HG02571 (cell line): Measurements from ENCODE around the gene CACNA1C.
"Not testable (repeated sequence)": the region's sequence is repeated elsewhere in the genome, so short reads cannot be mapped to it uniquely, and the experiment has no call there.

Source experiments
- ATAC-seq: cut with Tn5 transposase; IDR thresholded peaks from one replicate; pipeline ENCODE4 v1.9.1; 2021; ENCODE audit warnings: mild to moderate bottlenecking, moderate library complexity; ENCODE audit not compliant: unreplicated experiment

The CACNA1C gene

GRCh38 chr12:2110127-2110526 lies 57.3 kb downstream of the CACNA1C start:
- no peak for ATAC-seq

DNA sequence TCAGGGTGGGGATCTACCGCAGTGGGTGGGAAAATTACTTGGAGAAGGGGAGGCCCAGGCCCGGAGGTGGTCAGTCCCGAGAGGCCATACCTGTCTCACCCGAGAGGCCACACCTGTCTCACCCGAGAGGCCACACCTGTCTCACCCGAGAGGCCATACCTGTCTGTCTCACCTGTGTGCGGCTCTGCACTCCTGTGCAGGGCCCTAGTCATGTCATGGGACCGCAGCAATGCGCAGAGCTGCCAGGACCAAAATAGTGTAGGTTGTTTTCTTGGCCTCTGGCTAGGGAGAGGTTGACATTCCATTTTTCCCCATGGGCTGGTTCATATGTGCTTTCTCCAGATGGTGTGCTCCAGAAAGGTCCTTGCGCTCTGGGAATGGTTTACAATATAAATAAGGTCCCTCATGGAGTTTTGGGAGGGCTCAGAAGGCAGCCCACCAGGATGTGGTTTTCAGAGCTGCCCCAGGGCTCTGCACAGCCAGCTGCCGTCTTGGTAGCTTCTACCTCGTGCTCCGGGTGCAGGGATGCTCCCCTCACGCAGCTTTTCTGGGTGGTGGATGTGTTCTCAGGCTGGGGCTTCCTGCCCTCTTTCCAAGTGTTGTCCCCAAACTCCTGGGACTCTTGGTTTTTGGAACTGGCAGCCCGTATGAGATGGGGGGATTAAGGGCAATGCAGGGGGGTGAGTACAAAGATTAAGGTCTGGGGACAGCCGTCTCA lies 58.2 kb downstream of the CACNA1C start:
- no peak for ATAC-seq

GRCh38 chr12:2111826-2112225 lies 59.0 kb downstream of the CACNA1C start:
- ATAC-seq: no peak

DNA sequence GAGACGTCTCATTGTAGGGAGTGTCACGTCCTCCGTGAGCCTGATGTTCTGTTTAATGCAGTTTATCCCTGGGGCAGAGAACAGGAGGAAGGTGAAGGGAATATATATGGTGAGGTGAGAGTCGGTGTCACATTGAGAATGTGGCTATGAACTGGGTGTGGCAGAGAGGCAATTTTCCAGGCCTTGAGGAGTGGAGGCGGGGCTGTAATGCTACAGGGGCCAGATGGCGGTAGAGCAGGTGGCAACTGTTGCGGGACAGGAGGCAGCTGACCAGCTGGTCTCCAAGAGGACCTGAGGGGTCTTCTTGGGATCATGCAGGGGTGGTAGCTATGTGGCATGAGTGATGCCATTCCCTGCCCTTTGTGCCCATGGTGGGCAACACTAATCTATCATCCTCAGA lies 59.6 kb downstream of the CACNA1C start:
- ATAC-seq: no peak

- no peak for ATAC-seq
Measured at GRCh38 chr12:2113119-2113912, 60.5 kb downstream of the CACNA1C start.

- ATAC-seq: no peak
Measured at GRCh38 chr12:2114071-2114470, 61.3 kb downstream of the CACNA1C start.

GRCh38 chr12:2115101-2115845 lies 62.5 kb downstream of the CACNA1C start:
- ATAC-seq: no peak

- ATAC-seq: no peak
Measured at GRCh38 chr12:2117541-2117940, 64.8 kb downstream of the CACNA1C start.

DNA sequence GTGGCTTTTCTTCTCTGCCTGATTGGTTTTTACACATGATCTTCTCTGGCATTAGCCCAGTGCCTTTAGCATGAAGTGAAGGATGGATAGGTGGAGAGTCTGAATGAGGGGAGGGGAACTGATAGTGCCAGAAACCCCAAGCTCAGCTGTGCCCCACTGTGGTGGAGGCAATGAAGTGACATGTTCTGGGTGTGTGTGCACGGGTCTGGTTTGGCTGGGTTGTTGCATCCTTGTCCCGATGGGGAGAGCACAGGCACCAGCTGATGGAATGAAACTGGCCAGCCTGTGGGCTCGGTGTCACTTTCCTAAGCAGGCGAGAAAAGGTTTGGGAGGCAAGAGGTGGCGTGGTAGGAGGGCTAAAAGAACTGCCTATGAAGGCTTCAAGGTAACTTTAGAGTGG lies 65.3 kb downstream of the CACNA1C start:
- ATAC-seq: no peak

DNA sequence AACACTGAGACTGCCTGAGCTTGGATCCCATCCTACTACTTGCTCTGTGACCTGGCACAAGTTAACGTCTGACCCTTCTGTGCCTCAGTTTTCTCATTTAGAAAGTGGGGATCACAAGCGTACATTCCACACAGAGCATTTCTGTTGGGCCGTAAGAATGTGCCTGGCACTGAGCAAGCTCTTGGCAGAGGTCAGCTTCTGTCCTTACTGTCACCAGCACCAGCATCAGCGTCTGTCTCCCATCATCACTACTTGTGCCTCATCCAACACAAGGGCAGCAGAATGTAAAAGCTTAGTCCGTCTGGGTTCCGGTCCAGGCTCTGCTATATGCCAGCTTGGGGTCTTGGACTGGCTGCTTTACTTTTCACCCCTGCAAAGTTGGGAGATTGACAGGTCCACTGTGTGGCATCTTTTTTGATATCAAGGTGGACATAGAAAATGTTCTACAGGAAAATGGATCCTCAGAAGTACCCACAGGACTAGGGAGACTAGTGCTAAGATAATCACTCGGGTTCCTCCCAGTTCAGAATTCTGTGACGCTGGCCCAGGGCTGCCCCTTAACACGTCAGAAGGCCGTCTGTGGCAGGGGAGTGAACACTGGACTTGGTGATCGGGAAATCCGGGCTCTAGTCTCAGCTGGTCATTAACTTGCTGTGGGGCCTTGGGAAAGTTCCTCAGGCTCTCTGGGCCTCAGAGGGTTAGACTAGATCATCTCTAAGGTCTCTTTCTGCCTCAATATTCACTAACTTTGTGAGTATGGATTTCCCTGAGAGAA lies 65.9 kb downstream of the CACNA1C start:
- no peak for ATAC-seq

DNA sequence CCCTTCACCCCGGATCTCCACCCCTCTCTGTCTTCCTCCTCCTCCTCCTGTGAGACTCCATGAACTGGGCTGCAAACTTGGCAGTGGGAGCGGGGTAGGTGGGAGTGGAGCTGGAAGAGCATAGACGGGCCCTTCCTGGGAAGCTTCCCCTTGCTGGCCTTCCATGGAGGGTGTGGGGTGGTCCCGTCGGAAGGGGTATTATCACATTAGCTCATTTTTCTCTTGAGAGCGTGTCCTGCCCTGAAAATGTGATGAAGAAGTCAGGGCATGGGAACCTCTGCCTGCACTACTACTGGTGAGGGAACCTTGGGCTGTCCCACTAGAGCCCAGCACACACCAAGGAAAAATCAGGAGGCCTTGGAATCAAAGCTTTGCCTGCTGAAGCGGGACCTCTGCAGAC lies 66.5 kb downstream of the CACNA1C start:
- no peak for ATAC-seq

- no peak for ATAC-seq
Measured at GRCh38 chr12:2120982-2121758, 68.4 kb downstream of the CACNA1C start.

DNA sequence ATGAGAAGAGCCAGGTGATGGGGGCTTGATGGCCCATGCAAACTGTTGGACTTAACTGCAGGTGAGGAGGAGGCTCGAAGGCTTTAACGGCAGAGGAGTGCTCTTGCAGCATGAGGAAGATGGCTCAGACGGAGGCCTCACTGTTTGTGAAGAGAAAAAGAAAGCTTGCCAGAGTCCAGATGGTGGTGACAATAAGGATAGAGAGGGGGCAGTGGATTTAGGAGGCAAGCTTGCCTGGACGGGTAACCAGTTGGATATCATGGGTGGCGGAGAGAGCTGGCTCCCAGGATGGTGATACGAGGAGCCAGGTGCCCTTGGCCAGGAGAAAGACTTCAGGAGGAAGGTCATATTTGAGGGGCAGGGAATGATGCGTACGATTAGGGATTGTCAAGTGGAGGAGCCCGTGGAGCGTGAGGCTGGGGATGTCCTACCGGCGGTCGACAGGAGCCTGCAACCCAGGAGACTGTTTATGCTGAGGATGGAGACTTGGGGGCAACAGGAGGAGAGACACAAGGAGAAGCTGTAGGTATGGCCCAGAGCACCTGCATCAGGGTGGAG lies 71.8 kb downstream of the CACNA1C start:
- no peak for ATAC-seq

GRCh38 chr12:2125651-2126522 lies 73.1 kb downstream of the CACNA1C start:
- no peak for ATAC-seq

- ATAC-seq: no peak
Measured at GRCh38 chr12:2126676-2127406, 74.1 kb downstream of the CACNA1C start.

DNA sequence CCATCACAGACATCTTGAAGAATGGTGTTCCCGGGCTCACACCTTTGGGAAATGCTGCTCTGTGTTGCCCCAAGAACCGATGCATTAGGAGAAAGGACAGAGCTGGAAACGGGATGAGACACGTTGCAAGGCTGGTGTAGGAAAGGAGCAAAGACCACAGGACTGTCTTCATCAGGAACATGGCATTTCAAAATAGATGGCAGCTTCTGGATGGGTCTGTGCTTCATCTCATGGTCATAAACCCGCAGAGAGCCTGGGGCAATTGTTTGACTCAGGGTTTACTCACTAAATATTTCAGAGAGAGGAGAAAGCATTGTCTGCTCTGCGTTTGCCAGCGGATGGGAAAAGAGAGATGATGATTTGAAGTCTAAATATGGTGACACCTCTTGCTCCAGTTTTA lies 76.3 kb downstream of the CACNA1C start:
- no peak for ATAC-seq

DNA sequence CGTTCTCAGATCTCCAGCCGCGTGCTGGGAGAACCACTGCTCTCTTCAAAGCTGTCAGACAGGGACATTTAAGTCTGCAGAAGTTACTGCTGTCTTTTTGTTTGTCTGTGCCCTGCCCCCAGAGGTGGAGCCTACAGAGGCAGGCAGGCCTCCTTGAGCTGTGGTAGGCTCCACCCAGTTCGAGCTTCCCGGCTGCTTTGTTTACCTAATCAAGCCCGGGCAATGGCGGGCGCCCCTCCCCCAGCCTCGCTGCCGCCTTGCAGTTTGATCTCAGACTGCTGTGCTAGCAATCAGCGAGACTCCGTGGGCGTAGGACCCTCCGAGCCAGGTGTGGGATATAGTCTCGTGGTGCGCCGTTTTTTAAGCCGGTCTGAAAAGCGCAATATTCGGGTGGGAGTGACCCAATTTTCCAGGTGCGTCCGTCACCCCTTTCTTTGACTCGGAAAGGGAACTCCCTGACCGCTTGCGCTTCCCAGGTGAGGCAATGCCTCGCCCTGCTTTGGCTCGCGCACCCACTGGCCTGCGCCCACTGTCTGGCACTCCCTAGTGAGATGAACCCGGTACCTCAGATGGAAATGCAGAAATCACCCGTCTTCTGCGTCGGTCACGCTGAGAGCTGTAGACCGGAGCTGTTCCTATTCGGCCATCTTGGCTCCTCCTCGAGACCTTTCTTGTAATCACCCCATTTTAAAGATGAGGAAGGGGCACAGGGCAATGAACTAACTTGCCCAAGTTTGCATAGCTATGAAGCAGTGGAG lies 83.1 kb downstream of the CACNA1C start:
- ATAC-seq: not testable (repeated sequence)

DNA sequence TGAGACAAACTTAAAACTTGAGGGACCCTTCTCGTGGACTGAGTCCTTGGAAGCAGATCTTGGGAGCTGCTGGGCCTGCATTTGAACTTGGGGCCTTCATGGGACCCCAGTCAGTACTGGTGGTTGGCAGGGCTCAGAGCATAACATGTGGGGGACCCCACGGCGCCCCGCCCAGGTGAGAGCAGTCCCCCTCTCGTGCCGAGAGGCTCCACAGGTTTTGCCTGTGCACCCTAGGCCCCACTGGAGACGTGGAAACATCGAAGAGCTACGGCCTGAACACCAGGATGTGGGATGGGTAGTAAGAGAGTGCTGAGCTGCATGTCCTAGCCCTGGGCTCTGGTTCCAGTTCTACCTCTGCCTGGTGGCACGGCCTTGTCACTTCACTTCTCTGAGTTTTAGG lies 84.1 kb downstream of the CACNA1C start:
- ATAC-seq: no peak
